GM12865 (cell line): ENCODE results near the gene COL23A1.

Experiments used
- DNase-seq: peaks from one replicate; pipeline ENCODE4 v3.0.0; 2010; ENCODE audit warnings: low read depth
- H3K4me3 ChIP-seq: 2 replicates; pipeline ENCODE4 v1.5.1; 2011; ENCODE audit warnings: mild to moderate bottlenecking, low read depth, low read length, control low read depth
- TF ChIP-seq, protein P1 (sequence below): IDR thresholded peaks from 2 replicates; pipeline ENCODE4 v1.5.1; 2011; ENCODE audit warnings: low read length, control low read depth, low read depth, inconsistent platforms; ENCODE audit not compliant: insufficient read depth; ENCODE audit errors: missing control alignments

COL23A1 gene

GRCh38 chr5:178434016-178434761 lies 156.0 kb downstream of the COL23A1 start:
- no peak for DNase-seq
- H3K4me3 ChIP-seq = no peak overlapping the region

DNA sequence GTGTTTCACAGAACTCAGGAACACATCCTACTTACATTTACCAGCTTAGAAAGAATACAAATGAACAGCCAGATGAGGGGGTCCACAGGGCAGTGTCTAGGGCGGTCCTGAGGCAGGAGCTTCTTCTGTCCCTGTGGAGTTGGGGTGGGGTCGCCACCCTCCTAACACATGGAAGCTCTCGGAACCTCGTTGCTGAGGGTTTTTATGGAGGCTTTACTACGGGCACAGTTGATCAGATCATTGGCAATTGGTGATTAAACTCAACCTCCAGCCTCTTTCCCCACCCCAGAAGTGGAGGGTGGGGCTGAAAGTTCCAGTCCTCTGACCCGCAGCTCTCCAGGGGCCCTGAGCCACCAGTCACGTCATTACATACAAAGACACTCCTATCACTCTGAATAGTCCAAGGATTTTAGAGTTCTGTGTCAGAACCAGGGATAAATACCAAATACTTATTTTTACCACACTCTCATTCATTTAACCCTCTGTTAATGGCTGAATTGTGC lies 156.9 kb downstream of the COL23A1 start:
- no peak overlapping the region for H3K4me3 ChIP-seq
- TF ChIP-seq, protein P1, sequence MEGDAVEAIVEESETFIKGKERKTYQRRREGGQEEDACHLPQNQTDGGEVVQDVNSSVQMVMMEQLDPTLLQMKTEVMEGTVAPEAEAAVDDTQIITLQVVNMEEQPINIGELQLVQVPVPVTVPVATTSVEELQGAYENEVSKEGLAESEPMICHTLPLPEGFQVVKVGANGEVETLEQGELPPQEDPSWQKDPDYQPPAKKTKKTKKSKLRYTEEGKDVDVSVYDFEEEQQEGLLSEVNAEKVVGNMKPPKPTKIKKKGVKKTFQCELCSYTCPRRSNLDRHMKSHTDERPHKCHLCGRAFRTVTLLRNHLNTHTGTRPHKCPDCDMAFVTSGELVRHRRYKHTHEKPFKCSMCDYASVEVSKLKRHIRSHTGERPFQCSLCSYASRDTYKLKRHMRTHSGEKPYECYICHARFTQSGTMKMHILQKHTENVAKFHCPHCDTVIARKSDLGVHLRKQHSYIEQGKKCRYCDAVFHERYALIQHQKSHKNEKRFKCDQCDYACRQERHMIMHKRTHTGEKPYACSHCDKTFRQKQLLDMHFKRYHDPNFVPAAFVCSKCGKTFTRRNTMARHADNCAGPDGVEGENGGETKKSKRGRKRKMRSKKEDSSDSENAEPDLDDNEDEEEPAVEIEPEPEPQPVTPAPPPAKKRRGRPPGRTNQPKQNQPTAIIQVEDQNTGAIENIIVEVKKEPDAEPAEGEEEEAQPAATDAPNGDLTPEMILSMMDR = no peak

More at GRCh38 chr5:178434016-178434761, 156.0 kb downstream of the COL23A1 start:
- TF ChIP-seq, protein P1 = no peak

GRCh38 chr5:178432421-178433272 lies 157.5 kb downstream of the COL23A1 start:
- no peak overlapping the region for H3K4me3 ChIP-seq
- no peak for DNase-seq
- TF ChIP-seq, protein P1 = no peak

More for the DNA sequence above, 156.9 kb downstream of the COL23A1 start:
- no peak for DNase-seq

GRCh38 chr5:178431782-178432165 lies 158.4 kb downstream of the COL23A1 start:
- DNase-seq = no peak
- no peak overlapping the region for H3K4me3 ChIP-seq
- TF ChIP-seq, protein P1 = no peak

GRCh38 chr5:178431063-178431781 lies 159.0 kb downstream of the COL23A1 start:
- no peak for DNase-seq
- H3K4me3 ChIP-seq = no peak overlapping the region
- TF ChIP-seq, protein P1 = no peak

DNA sequence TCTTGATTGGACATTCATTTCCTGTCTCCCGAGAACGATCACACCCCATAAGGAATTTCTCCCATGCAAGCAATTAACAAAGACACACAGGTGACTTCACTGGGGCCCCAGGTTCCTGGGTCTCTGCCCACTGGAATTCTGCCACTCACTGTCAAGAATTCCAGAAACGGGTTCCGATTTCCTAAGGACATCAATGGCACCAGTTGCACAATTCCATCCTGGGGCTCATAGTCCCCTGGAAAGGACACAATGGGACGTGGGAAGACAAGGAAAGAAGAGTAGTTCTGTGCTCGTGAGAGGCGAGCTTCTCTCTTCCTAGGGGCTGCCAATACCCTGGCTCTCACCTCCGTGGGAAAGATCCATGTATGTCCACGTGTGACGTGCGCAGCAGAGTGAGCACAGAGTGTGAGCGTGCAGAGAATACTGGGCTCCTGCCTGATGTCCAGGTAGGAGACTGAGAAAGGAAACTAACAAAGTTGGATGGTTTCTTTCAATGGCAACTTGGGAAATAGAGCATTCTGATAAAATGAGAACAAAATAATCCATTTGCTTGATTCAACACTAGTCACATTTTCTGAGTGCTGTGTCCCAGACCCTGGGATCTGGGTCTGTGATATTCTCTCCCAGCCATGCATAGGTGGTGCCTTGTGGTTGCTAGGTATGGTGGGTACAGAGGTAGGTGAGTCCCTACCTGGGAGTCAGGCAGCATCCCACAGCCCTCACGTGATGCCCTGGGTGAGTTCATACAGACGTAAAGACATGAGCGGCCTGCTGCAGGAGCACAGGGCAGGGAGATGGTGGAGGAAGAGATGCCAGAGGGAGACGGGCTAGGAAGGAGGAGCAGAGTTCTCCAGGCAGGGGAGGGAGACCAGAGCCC lies 159.8 kb downstream of the COL23A1 start:
- no peak overlapping the region for H3K4me3 ChIP-seq
- no peak for DNase-seq
- TF ChIP-seq, protein P1 = no peak
